HepG2 (cell line): ENCODE measurements around the gene POLR3GL. TPM values are rescaled to one million over a fixed set of nuclear protein-coding genes. Genes with fewer than 3 reads are reported as not detected.

Experiments used
- ATF1 ChIP-seq: IDR thresholded peaks from 2 replicates; pipeline ENCODE4 v1.6.1; 2016; ENCODE audit warnings: mild to moderate bottlenecking, control low read depth
- ATF7 ChIP-seq, 2 experiments: fragments of 450-650 bp in 1 of 2; sonication (generic) in 1 of 2; formaldehyde crosslinking in 1 of 2; IDR thresholded peaks; 2 replicates each; pipeline versions ENCODE4 v1.4.0 to v1.6.1; 2016 to 2020; ENCODE audit warnings: antibody characterized with exemption in 1 of 2, mild to moderate bottlenecking in 1 of 2, missing genetic modification reagents in 1 of 2
- CREM ChIP-seq, 2 experiments: sonication (generic) in 1 of 2; formaldehyde crosslinking in 1 of 2; IDR thresholded peaks; 2 replicates each; pipeline versions ENCODE4 v1.4.0 to v1.6.1; 2016 to 2020; ENCODE audit warnings: antibody characterized with exemption in 1 of 2, mild to moderate bottlenecking in 1 of 2, missing genetic modification reagents in 1 of 2
- ESRRA ChIP-seq: sonication (generic); formaldehyde crosslinking; IDR thresholded peaks from 2 replicates; pipeline ENCODE4 v1.5.1; 2020; ENCODE audit warnings: mild to moderate bottlenecking, low read depth, missing genetic modification reagents
- GABPB1 ChIP-seq: IDR thresholded peaks from 2 replicates; pipeline ENCODE4 v1.6.1; 2016; ENCODE audit warnings: mild to moderate bottlenecking, missing genetic modification reagents, moderate library complexity, missing compliant biosample characterization
- GATAD1 ChIP-seq: IDR thresholded peaks from 2 replicates; pipeline ENCODE4 v1.6.1; 2016; ENCODE audit warnings: missing genetic modification reagents, missing compliant biosample characterization
- LBX2 ChIP-seq: sonication (generic); formaldehyde crosslinking; IDR thresholded peaks from 2 replicates; pipeline ENCODE4 v1.5.0; 2020; ENCODE audit warnings: missing genetic modification reagents, mild to moderate bottlenecking, borderline replicate concordance
- MYPOP ChIP-seq: sonication (generic); formaldehyde crosslinking; IDR thresholded peaks from 2 replicates; pipeline ENCODE4 v1.8.1; 2023; ENCODE audit warnings: mild to moderate bottlenecking, moderate library complexity, missing genetic modification reagents
- NFE2L1 ChIP-seq: sonication (generic); formaldehyde crosslinking; IDR thresholded peaks from 2 replicates; pipeline ENCODE4 v1.4.0; 2020; ENCODE audit warnings: missing genetic modification reagents, mild to moderate bottlenecking, borderline replicate concordance
- NRL ChIP-seq: sonication (generic); formaldehyde crosslinking; IDR thresholded peaks from 2 replicates; pipeline ENCODE4 v1.5.0; 2020; ENCODE audit warnings: missing genetic modification reagents, mild to moderate bottlenecking, moderate library complexity, borderline replicate concordance
- RARG ChIP-seq: sonication (generic); formaldehyde crosslinking; IDR thresholded peaks from 2 replicates; pipeline ENCODE4 v1.4.0; 2020; ENCODE audit warnings: low read depth, mild to moderate bottlenecking, missing genetic modification reagents
- RFX1 ChIP-seq: fragments of 450-650 bp; IDR thresholded peaks from 2 replicates; pipeline ENCODE4 v1.6.1; 2017
- SMAD1 ChIP-seq: sonication (generic); formaldehyde crosslinking; IDR thresholded peaks from 2 replicates; pipeline ENCODE4 v1.4.0; 2020; ENCODE audit warnings: missing genetic modification reagents, low read depth, mild to moderate bottlenecking, borderline replicate concordance
- SOX6 ChIP-seq, 2 experiments: fragments of 450-650 bp in 1 of 2; sonication (generic) in 1 of 2; formaldehyde crosslinking in 1 of 2; IDR thresholded peaks; 2 replicates each; pipeline versions ENCODE4 v1.4.0 to v1.6.1; 2017 to 2020; ENCODE audit warnings: antibody characterized with exemption in 1 of 2, mild to moderate bottlenecking in 1 of 2, missing genetic modification reagents in 1 of 2
- ZHX1 ChIP-seq: sonication (generic); formaldehyde crosslinking; IDR thresholded peaks from 2 replicates; pipeline ENCODE4 v1.8.1; 2022; ENCODE audit warnings: low read depth, mild to moderate bottlenecking, missing genetic modification reagents
- ZKSCAN5 ChIP-seq: sonication (generic); formaldehyde crosslinking; IDR thresholded peaks from 2 replicates; pipeline ENCODE4 v1.5.1; 2020; ENCODE audit warnings: mild to moderate bottlenecking, missing genetic modification reagents
- ZNF253 ChIP-seq: sonication (generic); formaldehyde crosslinking; IDR thresholded peaks from 2 replicates; pipeline ENCODE4 v1.8.0; 2022; ENCODE audit warnings: mild to moderate bottlenecking, missing genetic modification reagents, borderline replicate concordance
- ZNF3 ChIP-seq: IDR thresholded peaks from 2 replicates; pipeline ENCODE4 v1.7.0; 2017; ENCODE audit warnings: inconsistent platforms
- ZNF333 ChIP-seq: sonication (generic); formaldehyde crosslinking; IDR thresholded peaks from 2 replicates; pipeline ENCODE4 v1.4.0; 2020; ENCODE audit warnings: mild to moderate bottlenecking, missing genetic modification reagents, borderline replicate concordance
- ZNF615 ChIP-seq: sonication (generic); formaldehyde crosslinking; IDR thresholded peaks from 2 replicates; pipeline ENCODE4 v1.5.0; 2020; ENCODE audit warnings: mild to moderate bottlenecking, missing genetic modification reagents, borderline replicate concordance
- ZNF678 ChIP-seq: sonication (generic); formaldehyde crosslinking; IDR thresholded peaks from 2 replicates; pipeline ENCODE4 v1.4.0; 2020; ENCODE audit warnings: mild to moderate bottlenecking, missing genetic modification reagents
- ZNF703 ChIP-seq: sonication (generic); formaldehyde crosslinking; IDR thresholded peaks from 2 replicates; pipeline ENCODE4 v1.5.1; 2020; ENCODE audit warnings: missing genetic modification reagents, mild to moderate bottlenecking, moderate library complexity, borderline replicate concordance
- ZNF776 ChIP-seq: sonication (generic); formaldehyde crosslinking; IDR thresholded peaks from 2 replicates; pipeline ENCODE4 v1.4.0; 2020; ENCODE audit warnings: mild to moderate bottlenecking, missing genetic modification reagents
- polyA plus RNA-seq, 8 experiments: library from polyadenylated mRNA; depleted of rRNA in 3 of 8; stranded (reverse) in 7 of 8; unstranded in 1 of 8; fragments of >200 nt; fragmentation: Illumina TruSeq in 4 of 8; extraction: Trizol in 4 of 8; gene quantifications; 2 replicates each; pipeline versions ENCODE4 v1.2.1 to v1.2.3, GENCODE V29; 2011 to 2016; ENCODE audit warnings: low read depth in 4 of 8, missing spikeins in 1 of 8, mixed read lengths in 1 of 8; ENCODE audit not compliant: insufficient read depth in 1 of 8
- total RNA-seq, 5 experiments: library from RNA; depleted of rRNA; stranded (reverse); fragments of >200 nt; fragmentation: Illumina TruSeq; extraction: Trizol; gene quantifications; 2 replicates each; pipeline ENCODE4 v1.2.3, GENCODE V29; 2016; ENCODE audit warnings: low read depth in 1 of 5
- TF ChIP-seq, protein P1 (sequence below), 2 experiments: fragments of 450-650 bp in 1 of 2; sonication (generic) in 1 of 2; formaldehyde crosslinking; IDR thresholded peaks; 2 replicates each; pipeline versions ENCODE4 v1.5.0 to v1.8.0; 2020 to 2022; ENCODE audit warnings: mild to moderate bottlenecking in 1 of 2, missing genetic modification reagents in 1 of 2

POLR3GL gene
- total and polyA plus RNA-seq, 2 of the 13 experiments (the other 11 are each of a cell fraction or from before 2014, with no cell fraction given), result 11.5 to 12.4 TPM

DNA sequence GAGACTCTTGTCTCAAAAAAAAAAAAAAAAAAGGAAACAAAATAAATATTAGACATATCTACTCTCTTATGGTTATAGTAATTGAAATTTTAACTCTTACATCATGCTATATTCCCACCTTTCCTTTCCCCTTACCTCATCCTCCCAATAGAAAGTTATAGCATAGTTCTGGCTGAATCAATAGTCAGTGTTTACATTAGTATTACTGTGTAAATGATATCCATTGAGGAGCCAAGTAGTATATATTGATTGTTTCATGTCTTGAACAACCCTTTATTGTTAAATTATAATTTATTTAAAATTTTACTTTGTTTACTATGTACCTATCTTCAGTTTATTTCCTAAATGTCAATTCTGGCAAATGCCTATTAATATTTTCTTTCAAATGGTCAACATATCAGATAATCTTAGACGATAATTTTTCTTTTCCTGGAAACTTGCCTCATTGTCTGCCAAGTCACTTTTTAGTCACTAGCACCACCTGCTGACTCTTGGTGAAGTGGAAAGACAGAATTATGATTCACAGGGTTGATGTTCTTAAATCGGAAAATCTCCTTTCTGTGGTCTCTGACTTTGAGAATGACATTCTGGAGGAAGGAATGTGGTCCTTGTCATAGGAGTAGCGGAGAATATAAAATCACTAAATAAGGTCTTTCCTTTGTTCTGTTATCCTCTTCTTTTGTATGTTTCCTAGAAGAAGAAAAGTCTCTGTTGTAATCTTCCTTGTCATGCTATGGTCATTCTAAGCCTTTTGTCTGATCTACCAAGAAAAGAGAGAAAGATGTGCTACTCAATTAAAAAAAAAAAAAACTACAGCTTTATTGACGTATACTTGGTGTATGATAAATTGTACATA lies 48.4 kb downstream of the POLR3GL start (continued):
- no peak for TF ChIP-seq ZHX1 (CRISPR knock-in tag)
- TF ChIP-seq, protein P1, sequence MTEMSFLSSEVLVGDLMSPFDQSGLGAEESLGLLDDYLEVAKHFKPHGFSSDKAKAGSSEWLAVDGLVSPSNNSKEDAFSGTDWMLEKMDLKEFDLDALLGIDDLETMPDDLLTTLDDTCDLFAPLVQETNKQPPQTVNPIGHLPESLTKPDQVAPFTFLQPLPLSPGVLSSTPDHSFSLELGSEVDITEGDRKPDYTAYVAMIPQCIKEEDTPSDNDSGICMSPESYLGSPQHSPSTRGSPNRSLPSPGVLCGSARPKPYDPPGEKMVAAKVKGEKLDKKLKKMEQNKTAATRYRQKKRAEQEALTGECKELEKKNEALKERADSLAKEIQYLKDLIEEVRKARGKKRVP (CRISPR knock-in tag; IDR thresholded peaks at IDR 0.05), result no peak
- TF ChIP-seq CREM (IDR thresholded peaks at IDR 0.05), result 0 out of 2 replicates have a peak, but pooled peaks have one; percentile 18
- TF ChIP-seq CREM (CRISPR knock-in tag; IDR thresholded peaks at IDR 0.05), result no peak
- TF ChIP-seq ZNF776 (CRISPR knock-in tag), result no peak
- no peak for TF ChIP-seq RARG
- peak; percentile 48; the same call in 1 of the 2 replicates for TF ChIP-seq ATF7 (IDR thresholded peaks at IDR 0.05)
- TF ChIP-seq ATF7 (CRISPR knock-in tag; IDR thresholded peaks at IDR 0.05), result no peak
- TF ChIP-seq ZNF333 (CRISPR knock-in tag), result no peak
- no peak for TF ChIP-seq ZNF703 (CRISPR knock-in tag)
- no peak for TF ChIP-seq NRL (CRISPR knock-in tag)
- TF ChIP-seq GABPB1 (CRISPR knock-in tag), result no peak
- TF ChIP-seq LBX2, result no peak
- peak; percentile 19; the same call in 1 of the 2 replicates for TF ChIP-seq ATF1
- TF ChIP-seq SMAD1, result no peak
- no peak for TF ChIP-seq GATAD1 (CRISPR knock-in tag)
- no peak for TF ChIP-seq SOX6 (IDR thresholded peaks at IDR 0.05)
- TF ChIP-seq SOX6 (CRISPR knock-in tag; IDR thresholded peaks at IDR 0.05), result no peak
- TF ChIP-seq ZNF678, result no peak
- no peak for TF ChIP-seq ZNF253 (CRISPR knock-in tag)
- TF ChIP-seq NFE2L1 (CRISPR knock-in tag), result no peak
- TF ChIP-seq ZKSCAN5, result no peak
- TF ChIP-seq MYPOP, result no peak
- TF ChIP-seq ZNF615 (CRISPR knock-in tag), result no peak
- TF ChIP-seq ESRRA (CRISPR knock-in tag), result no peak
- no peak for TF ChIP-seq RFX1
- TF ChIP-seq ZNF3 (CRISPR knock-in tag), result no peak
